HCT116 (cell line): ENCODE data around the gene PCDHGA3. TPM values are rescaled to one million over a fixed set of nuclear protein-coding genes. Genes with fewer than 3 reads are reported as not detected.

Source experiments
- ATAC-seq: fragments of 200-7000 bp; cut with Tn5 transposase; 2 replicates; pipeline ENCODE4 v1.9.1; 2020; ENCODE audit warnings: mild to moderate bottlenecking, moderate library complexity
- Bru-seq: library from RNA; stranded (reverse); fragments of 400-500 nt; gene quantifications from one replicate; lab custom pipeline; 2021; lab: Mats Ljungman, UMichigan
- BruChase-seq, 2 experiments: library from RNA; stranded (reverse); fragments of 400-500 nt; gene quantifications; one replicate each; lab custom pipeline; 2021; lab: Mats Ljungman, UMichigan
- BruUV-seq: library from RNA; stranded (reverse); fragments of 400-500 nt; replicated peaks from 2 replicates; lab custom pipeline; 2021; lab: Mats Ljungman, UMichigan
- CTCF ChIA-PET: fragments of 300-600 bp; sonication (Branson Sonifier 250); formaldehyde crosslinking; loops from one replicate; lab custom pipeline; 2021; ENCODE audit warnings: antibody characterized with exemption; lab: Charles Lee
- POLR2A ChIA-PET: fragments of 300-600, 350-600 bp; sonication (Branson Sonifier 250); formaldehyde crosslinking; loops from one replicate; lab custom pipeline; 2021; ENCODE audit warnings: antibody characterized with exemption; lab: Charles Lee
- RAD21 ChIA-PET, 2 experiments: fragments of 300-600 bp; sonication (Branson Sonifier 250); formaldehyde crosslinking; loops; one replicate each; lab custom pipeline; 2023; ENCODE audit warnings: low total read pairs in 2 of 2; ENCODE audit not compliant: uncharacterized antibody in 2 of 2, unreplicated experiment in 2 of 2, low non-redundant PET in 1 of 2; lab: Charles Lee
- DNase-seq: peaks from one replicate; pipeline ENCODE4 v3.0.0-alpha.2; 2010; ENCODE audit warnings: low read depth, low spot score
- H2AFZ ChIP-seq: fragments of 200-600 bp; shearing (Covaris generic), sonication (generic); 2 replicates; pipeline ENCODE4 v1.6.1; 2017; ENCODE audit warnings: low read depth, mixed run types, mixed read lengths, antibody characterized with exemption, low read length; ENCODE audit not compliant: poor library complexity, severe bottlenecking
- H3K27ac ChIP-seq: 2 replicates; pipeline ENCODE4 v1.5.1; 2012; ENCODE audit warnings: low read depth, low read length
- H3K27me3 ChIP-seq: fragments of 200-600 bp; sonication (generic); 2 replicates; pipeline ENCODE4 v1.6.1; 2016; ENCODE audit warnings: mixed run types, low read length, mixed read lengths; ENCODE audit not compliant: insufficient read depth
- H3K36me3 ChIP-seq, 2 experiments: fragments of 200-500 bp in 1 of 2; fragments of 200-600 bp in 1 of 2; sonication (Bioruptor generic) in 1 of 2; sonication (generic) in 1 of 2; 2 replicates each; pipeline versions ENCODE4 v1.5.1 to v1.6.1; 2014 to 2016; ENCODE audit warnings: low read length in 2 of 2, inconsistent platforms in 1 of 2, mixed read lengths in 1 of 2, mixed run types in 1 of 2; ENCODE audit not compliant: insufficient read depth in 2 of 2, control insufficient read depth in 1 of 2
- H3K4me1 ChIP-seq, 2 experiments: fragments of 200-600 bp in 1 of 2; sonication (generic) in 1 of 2; 2 replicates each; pipeline versions ENCODE4 v1.5.1 to v1.6.1; 2012 to 2017; ENCODE audit warnings: low read length in 2 of 2, inconsistent platforms in 1 of 2, mild to moderate bottlenecking in 1 of 2, mixed read lengths in 1 of 2, mixed run types in 1 of 2, moderate library complexity in 1 of 2; ENCODE audit not compliant: insufficient read depth in 2 of 2, control insufficient read depth in 1 of 2
- H3K4me2 ChIP-seq: fragments of 200-600 bp; sonication (generic); 2 replicates; pipeline ENCODE4 v1.6.1; 2017; ENCODE audit warnings: mixed run types, low read length, mixed read lengths
- H3K4me3 ChIP-seq, 2 experiments: fragments of 200-600 bp in 1 of 2; sonication (generic) in 1 of 2; replicated peaks in 1 of 2; 2 replicates each; pipeline ENCODE4 v1.5.1; 2011 to 2016; ENCODE audit warnings: low read length in 2 of 2, control low read depth in 1 of 2, low read depth in 1 of 2, mild to moderate bottlenecking in 1 of 2, mixed read lengths in 1 of 2, mixed run types in 1 of 2
- H3K79me2 ChIP-seq: fragments of 200-600 bp; sonication (generic); 2 replicates; pipeline ENCODE4 v1.6.1; 2017; ENCODE audit warnings: mild to moderate bottlenecking, mixed run types, low read length, moderate library complexity, mixed read lengths; ENCODE audit not compliant: insufficient read depth
- H3K9ac ChIP-seq: fragments of 200-600 bp; sonication (generic); 2 replicates; pipeline ENCODE4 v1.6.1; 2016; ENCODE audit warnings: low read length, mixed read lengths
- H3K9me2 ChIP-seq: fragments of 200-600 bp; sonication (generic), shearing (Covaris generic); 2 replicates; pipeline ENCODE4 v1.6.1; 2017; ENCODE audit warnings: mixed run types, mild to moderate bottlenecking, moderate library complexity; ENCODE audit not compliant: insufficient read depth
- H3K9me3 ChIP-seq, 2 experiments: fragments of 200-500 bp in 1 of 2; fragments of 200-600 bp in 1 of 2; sonication (Bioruptor generic) in 1 of 2; sonication (generic) in 1 of 2; 2 replicates each; pipeline ENCODE4 v1.6.1; 2014 to 2017; ENCODE audit warnings: low read length in 2 of 2, mixed read lengths in 2 of 2, inconsistent platforms in 1 of 2, low read depth in 1 of 2, mild to moderate bottlenecking in 1 of 2, mixed run types in 1 of 2, moderate library complexity in 1 of 2; ENCODE audit not compliant: control insufficient read depth in 1 of 2, insufficient read depth in 1 of 2
- H4K20me1 ChIP-seq: fragments of 200-600 bp; sonication (generic), shearing (Covaris generic); 2 replicates; pipeline ENCODE4 v1.6.1; 2017; ENCODE audit warnings: mixed run types, mild to moderate bottlenecking, moderate library complexity; ENCODE audit not compliant: insufficient read depth
- EZH2 ChIP-seq: fragments of 200-600 bp; sonication (generic); IDR thresholded peaks from 2 replicates; pipeline ENCODE4 v1.6.1; 2017; ENCODE audit warnings: antibody characterized with exemption, mixed run types
- EZH2phosphoT487 ChIP-seq: fragments of 200-600 bp; IDR thresholded peaks from 2 replicates; pipeline ENCODE4 v1.6.1; 2018; ENCODE audit warnings: antibody characterized with exemption, borderline replicate concordance
- JUND ChIP-seq: IDR thresholded peaks from 2 replicates; pipeline ENCODE4 v1.6.1; 2012
- RAD21 ChIP-seq: IDR thresholded peaks from 2 replicates; pipeline ENCODE4 v1.6.1; 2012; ENCODE audit warnings: low read depth, mild to moderate bottlenecking
- SRF ChIP-seq: IDR thresholded peaks from 2 replicates; pipeline ENCODE4 v1.6.1; 2012; ENCODE audit warnings: low read depth
- intact Hi-C: fragments of 100-400 bp; cut with micrococcal nuclease; formaldehyde crosslinking; loops from 2 replicates; pipeline ENCODE4 v1.10.0; 2022
- long read RNA-seq: library from polyadenylated mRNA; unstranded; transcript quantifications from one replicate; pipeline ENCODE4 v2.0.0, GENCODE V29; 2021; ENCODE audit not compliant: unreplicated experiment
- polyA plus RNA-seq: library from polyadenylated mRNA; unstranded; fragments of >200 nt; gene quantifications from 2 replicates; pipeline ENCODE4 v1.2.1, GENCODE V29; 2012; ENCODE audit warnings: missing spikeins
- total RNA-seq: library from RNA; stranded (reverse); gene quantifications from one replicate; pipeline ENCODE4 v1.2.1, GENCODE V29; 2021; ENCODE audit not compliant: unreplicated experiment
- TF ChIP-seq, protein P1 (sequence below), 3 experiments: fragments of 200-600 bp in 1 of 3; sonication (generic) in 1 of 3; IDR thresholded peaks in 2 of 3; conservative IDR thresholded peaks in 1 of 3; 2 replicates each; pipeline ENCODE4 v1.5.1; 2012 to 2017; ENCODE audit warnings: low read depth in 2 of 3, low read length in 2 of 3, antibody characterized with exemption in 1 of 3, borderline replicate concordance in 1 of 3, control low read depth in 1 of 3, mild to moderate bottlenecking in 1 of 3, mixed read lengths in 1 of 3, mixed run types in 1 of 3, moderate library complexity in 1 of 3; ENCODE audit not compliant: insufficient read depth in 1 of 3
- TF ChIP-seq, protein P2 (sequence below): IDR thresholded peaks from 2 replicates; pipeline ENCODE4 v1.6.1; 2012; ENCODE audit warnings: low read depth
- TF ChIP-seq, protein P3 (sequence below): IDR thresholded peaks from 2 replicates; pipeline ENCODE4 v1.6.1; 2012

The PCDHGA3 gene
- total RNA-seq: not detected
- polyA plus RNA-seq: not detected in 2 replicates
- not detected for Bru-seq, nascent RNA
- BruChase-seq, experiment 1, labeled RNA remaining after a 6-hour chase: percentile 22 among the genes with signal in this experiment
- percentile 14 among the genes with signal in this experiment for BruChase-seq, experiment 2, labeled RNA remaining after a 2-hour chase
- long read RNA-seq: 0 reads

DNA sequence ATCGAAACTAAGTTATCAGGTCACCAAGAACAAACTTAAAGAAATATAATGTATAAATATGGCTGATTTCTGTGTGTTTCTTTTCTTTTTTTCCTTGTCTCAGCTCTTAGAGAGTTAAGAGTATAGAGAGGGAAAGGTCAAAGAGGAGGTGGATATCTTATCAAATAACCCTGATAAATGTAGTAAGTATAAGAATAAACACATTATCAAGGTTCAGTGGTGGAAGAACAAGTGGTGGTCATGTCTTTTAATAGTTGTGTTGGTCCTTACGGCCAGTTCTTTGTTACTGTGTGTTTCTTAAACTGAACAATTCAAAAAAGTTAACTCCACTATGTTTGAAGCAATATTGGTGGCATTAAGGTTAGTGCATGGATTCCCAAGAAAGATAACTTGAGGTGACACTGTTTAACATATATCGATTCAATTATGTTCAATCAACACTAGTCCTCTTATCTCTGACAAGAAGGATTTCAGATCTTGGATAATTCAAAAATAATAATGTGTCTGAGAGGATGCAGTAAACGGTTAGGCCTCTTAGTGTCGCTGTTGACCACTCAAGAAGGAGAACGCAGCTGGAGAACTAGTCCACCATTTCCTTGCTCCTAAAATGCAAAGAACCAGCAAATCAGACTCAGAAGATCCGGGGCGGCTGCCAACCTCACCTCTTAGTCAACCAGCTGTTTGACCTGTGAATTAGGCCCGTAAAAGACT, at the start of gene PCDHGA3:
PCDHGA3 (plus strand) TSS at position 588 of the 711 bp plus-strand sequence. CDS start 205 bp downstream, outside the sequence.
- POLR2A ChIA-PET: no interaction called here
- no peak for DNase-seq

More for the DNA sequence above, at the start of gene PCDHGA3:
- intact Hi-C loops: no loop called here
- H3K4me1 ChIP-seq: no peaks in the 10 kb centered on the region
- H3K36me3 ChIP-seq: no peaks in the 10 kb centered on the region
- H3K4me3 ChIP-seq: no peak within 1 kb of the TSS
- H3K9ac ChIP-seq: no peak within 1 kb of the TSS
- no peak for ATAC-seq
- H3K27ac ChIP-seq: no peak within 1 kb of the TSS
- CTCF ChIA-PET: no interaction called here
- no peaks in the 10 kb centered on the region for H3K27me3 ChIP-seq
- H4K20me1 ChIP-seq: no peaks in the 10 kb centered on the region
- RAD21 ChIA-PET: no interaction called here
- H2AFZ ChIP-seq: no peak within 1 kb of the TSS
- TF ChIP-seq SRF (no peak), EZH2 (no peak), EZH2phosphoT487 (no peak), RAD21 (peak; percentile 19; the same call in 1 of the 2 replicates), JUND (no peak)
- TF ChIP-seq, protein P1, sequence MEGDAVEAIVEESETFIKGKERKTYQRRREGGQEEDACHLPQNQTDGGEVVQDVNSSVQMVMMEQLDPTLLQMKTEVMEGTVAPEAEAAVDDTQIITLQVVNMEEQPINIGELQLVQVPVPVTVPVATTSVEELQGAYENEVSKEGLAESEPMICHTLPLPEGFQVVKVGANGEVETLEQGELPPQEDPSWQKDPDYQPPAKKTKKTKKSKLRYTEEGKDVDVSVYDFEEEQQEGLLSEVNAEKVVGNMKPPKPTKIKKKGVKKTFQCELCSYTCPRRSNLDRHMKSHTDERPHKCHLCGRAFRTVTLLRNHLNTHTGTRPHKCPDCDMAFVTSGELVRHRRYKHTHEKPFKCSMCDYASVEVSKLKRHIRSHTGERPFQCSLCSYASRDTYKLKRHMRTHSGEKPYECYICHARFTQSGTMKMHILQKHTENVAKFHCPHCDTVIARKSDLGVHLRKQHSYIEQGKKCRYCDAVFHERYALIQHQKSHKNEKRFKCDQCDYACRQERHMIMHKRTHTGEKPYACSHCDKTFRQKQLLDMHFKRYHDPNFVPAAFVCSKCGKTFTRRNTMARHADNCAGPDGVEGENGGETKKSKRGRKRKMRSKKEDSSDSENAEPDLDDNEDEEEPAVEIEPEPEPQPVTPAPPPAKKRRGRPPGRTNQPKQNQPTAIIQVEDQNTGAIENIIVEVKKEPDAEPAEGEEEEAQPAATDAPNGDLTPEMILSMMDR (IDR thresholded peaks at IDR 0.05 in 2 of 3, conservative IDR thresholded peaks at IDR 0.05 in 1 of 3; ENCODE audit: borderline replicate concordance in 1 of 3, insufficient read depth in 1 of 3, low read depth in 2 of 3, low read length in 2 of 3): peak in 2 of 3 experiments; percentile 15 to 31; a peak in 2 of 6 replicates
- TF ChIP-seq, protein P2, sequence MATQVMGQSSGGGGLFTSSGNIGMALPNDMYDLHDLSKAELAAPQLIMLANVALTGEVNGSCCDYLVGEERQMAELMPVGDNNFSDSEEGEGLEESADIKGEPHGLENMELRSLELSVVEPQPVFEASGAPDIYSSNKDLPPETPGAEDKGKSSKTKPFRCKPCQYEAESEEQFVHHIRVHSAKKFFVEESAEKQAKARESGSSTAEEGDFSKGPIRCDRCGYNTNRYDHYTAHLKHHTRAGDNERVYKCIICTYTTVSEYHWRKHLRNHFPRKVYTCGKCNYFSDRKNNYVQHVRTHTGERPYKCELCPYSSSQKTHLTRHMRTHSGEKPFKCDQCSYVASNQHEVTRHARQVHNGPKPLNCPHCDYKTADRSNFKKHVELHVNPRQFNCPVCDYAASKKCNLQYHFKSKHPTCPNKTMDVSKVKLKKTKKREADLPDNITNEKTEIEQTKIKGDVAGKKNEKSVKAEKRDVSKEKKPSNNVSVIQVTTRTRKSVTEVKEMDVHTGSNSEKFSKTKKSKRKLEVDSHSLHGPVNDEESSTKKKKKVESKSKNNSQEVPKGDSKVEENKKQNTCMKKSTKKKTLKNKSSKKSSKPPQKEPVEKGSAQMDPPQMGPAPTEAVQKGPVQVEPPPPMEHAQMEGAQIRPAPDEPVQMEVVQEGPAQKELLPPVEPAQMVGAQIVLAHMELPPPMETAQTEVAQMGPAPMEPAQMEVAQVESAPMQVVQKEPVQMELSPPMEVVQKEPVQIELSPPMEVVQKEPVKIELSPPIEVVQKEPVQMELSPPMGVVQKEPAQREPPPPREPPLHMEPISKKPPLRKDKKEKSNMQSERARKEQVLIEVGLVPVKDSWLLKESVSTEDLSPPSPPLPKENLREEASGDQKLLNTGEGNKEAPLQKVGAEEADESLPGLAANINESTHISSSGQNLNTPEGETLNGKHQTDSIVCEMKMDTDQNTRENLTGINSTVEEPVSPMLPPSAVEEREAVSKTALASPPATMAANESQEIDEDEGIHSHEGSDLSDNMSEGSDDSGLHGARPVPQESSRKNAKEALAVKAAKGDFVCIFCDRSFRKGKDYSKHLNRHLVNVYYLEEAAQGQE: no peak
- TF ChIP-seq, protein P3, sequence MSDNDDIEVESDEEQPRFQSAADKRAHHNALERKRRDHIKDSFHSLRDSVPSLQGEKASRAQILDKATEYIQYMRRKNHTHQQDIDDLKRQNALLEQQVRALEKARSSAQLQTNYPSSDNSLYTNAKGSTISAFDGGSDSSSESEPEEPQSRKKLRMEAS: no peak
- TF ChIP-seq, all 23 proteins: peak for 2
- BruUV-seq: no TSS peak
- H3K9me3 ChIP-seq: peaks cover 4% of the 10 kb centered on the region in 2 experiments; a peak in 2 of 4 replicates
- H3K4me2 ChIP-seq: no peak within 1 kb of the TSS
- no peaks in the 10 kb centered on the region for H3K9me2 ChIP-seq
- H3K79me2 ChIP-seq: no peaks in the 10 kb centered on the region
